C4-2B (cell line): ENCODE measurements around the gene UNC80.

Experiments used
- H3K27ac ChIP-seq: fragments of 450-650 bp; 2 replicates; pipeline ENCODE4 v1.5.1; 2017
- ZFX ChIP-seq: fragments of 450-650 bp; IDR thresholded peaks from 2 replicates; pipeline ENCODE4 v1.6.1; 2017
- TF ChIP-seq, protein P1 (sequence below): fragments of 450-650 bp; conservative IDR thresholded peaks from 2 replicates; pipeline ENCODE4 v1.5.1; 2017; ENCODE audit warnings: mild to moderate bottlenecking

The UNC80 gene

DNA sequence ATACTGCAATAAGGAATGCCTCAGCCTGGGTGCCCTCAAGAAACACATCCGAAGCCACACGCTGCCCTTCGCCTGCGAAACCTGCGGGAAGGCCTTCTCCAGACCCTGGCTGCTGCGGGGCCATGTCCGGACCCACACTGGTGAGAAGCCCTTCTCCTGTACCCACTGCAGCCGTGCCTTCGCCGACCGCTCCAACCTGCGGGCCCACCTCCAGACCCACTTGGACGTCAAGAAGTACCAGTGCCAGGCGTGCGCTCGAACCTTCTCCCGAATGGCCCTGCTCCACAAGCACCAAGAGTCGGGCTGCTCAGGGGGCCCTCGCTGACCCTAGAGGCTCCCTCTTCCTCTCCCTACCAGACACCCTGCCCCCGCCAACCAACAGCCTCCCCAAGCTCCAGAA lies 37.6 kb downstream of the UNC80 start:
- no peak for TF ChIP-seq ZFX
- TF ChIP-seq, protein P1, sequence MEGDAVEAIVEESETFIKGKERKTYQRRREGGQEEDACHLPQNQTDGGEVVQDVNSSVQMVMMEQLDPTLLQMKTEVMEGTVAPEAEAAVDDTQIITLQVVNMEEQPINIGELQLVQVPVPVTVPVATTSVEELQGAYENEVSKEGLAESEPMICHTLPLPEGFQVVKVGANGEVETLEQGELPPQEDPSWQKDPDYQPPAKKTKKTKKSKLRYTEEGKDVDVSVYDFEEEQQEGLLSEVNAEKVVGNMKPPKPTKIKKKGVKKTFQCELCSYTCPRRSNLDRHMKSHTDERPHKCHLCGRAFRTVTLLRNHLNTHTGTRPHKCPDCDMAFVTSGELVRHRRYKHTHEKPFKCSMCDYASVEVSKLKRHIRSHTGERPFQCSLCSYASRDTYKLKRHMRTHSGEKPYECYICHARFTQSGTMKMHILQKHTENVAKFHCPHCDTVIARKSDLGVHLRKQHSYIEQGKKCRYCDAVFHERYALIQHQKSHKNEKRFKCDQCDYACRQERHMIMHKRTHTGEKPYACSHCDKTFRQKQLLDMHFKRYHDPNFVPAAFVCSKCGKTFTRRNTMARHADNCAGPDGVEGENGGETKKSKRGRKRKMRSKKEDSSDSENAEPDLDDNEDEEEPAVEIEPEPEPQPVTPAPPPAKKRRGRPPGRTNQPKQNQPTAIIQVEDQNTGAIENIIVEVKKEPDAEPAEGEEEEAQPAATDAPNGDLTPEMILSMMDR, result no peak
- H3K27ac ChIP-seq, result no peak overlapping the region

DNA sequence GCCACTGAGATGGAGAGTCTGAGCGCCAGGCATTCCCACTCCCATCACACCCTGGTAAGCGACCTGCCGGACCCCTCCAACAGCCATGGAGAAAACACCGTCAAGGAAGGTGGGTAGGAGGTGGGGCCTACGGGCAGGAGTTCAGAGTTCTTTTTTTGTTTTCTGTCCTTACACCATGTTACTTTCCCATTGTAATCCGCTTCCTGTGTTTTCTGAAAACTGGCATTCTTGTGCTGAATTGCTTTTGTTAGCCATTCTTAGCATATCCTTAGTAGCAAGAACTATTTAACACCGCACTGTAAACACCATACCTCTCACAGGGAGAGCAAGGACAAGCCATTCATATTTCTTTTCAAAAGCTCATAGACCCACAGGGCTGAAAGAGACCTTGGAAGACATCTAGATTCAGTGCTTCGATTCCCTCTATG lies 46.2 kb downstream of the UNC80 start:
- no peak for TF ChIP-seq ZFX
- TF ChIP-seq, protein P1, result no peak
- no peak overlapping the region for H3K27ac ChIP-seq

DNA sequence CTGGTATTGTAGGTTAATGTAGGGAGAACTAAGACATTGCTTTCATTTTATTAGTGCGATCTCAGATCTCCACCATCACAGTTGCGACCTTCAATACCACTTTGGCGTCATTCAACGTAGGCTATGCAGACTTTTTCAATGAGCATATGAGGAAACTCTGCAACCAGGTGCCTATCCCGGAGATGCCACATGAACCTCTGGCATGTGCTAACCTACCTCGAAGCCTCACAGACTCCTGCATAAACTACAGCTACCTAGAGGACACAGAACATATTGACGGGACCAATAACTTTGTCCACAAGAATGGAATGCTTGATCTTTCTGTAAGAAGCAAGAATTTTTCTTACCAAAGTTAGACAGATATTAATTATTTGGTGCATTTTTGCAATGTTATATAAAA lies 47.3 kb downstream of the UNC80 start:
- TF ChIP-seq, protein P1, result no peak
- TF ChIP-seq ZFX, result no peak
- no peak overlapping the region for H3K27ac ChIP-seq

DNA sequence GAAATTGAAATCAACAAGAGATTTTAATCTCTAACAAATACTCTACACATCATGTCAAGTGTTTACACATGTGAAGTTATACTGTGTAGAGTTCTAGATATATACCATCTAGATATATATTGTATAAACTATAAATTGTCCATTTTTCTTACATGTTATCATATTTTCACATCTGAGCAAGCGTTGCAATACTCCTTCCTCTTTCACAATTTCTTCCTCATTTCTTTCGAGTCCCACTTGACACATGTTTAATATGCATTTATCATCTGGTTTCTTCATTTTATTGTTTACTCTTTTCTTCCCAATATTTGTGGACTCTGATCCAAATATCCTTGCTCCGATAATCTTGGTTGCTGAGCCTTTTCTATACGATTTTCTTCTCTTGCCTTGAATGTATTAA lies 50.2 kb downstream of the UNC80 start:
- H3K27ac ChIP-seq, result no peak overlapping the region
- no peak for TF ChIP-seq ZFX
- TF ChIP-seq, protein P1, result no peak

DNA sequence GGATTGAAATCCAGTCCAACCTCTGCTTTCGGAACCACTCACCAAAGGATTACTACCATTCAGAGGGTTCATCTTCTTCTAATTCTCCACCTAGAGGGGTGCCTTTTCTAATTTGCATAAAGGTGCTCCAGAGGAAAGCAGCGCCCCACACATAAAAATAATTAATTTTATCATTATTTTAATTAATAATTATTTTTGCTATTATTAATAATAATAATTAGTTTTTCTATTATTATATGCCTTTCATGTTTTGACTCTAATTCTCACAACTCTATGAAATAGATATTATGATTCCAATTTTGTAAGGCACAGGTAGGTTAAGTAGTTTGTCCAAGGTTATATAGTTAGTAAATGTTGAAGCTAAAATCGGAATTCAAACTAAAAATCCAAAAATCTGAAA lies 51.9 kb downstream of the UNC80 start:
- H3K27ac ChIP-seq, result no peak overlapping the region
- TF ChIP-seq ZFX, result no peak
- TF ChIP-seq, protein P1, result no peak

DNA sequence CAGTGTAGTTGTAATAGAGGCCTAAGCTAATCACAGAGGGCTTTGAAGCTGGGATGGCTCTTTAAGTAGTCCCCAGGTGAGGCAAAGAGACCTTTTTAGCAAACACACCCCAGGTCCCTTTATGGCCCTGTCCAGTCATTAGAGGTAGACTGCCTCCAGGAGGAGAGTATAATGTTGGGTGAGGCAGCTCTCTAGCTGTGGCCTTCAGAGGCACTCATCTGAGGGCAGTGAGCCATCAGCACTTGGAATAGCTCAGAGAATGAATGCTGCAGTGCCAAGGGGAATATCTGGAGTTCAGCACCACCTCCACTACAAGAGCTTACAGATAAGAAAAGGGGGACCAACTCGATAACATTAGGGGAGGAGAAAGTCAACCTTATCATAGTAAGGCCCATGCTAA lies 52.8 kb downstream of the UNC80 start:
- TF ChIP-seq ZFX, result no peak
- TF ChIP-seq, protein P1, result no peak
- H3K27ac ChIP-seq, result no peak overlapping the region

DNA sequence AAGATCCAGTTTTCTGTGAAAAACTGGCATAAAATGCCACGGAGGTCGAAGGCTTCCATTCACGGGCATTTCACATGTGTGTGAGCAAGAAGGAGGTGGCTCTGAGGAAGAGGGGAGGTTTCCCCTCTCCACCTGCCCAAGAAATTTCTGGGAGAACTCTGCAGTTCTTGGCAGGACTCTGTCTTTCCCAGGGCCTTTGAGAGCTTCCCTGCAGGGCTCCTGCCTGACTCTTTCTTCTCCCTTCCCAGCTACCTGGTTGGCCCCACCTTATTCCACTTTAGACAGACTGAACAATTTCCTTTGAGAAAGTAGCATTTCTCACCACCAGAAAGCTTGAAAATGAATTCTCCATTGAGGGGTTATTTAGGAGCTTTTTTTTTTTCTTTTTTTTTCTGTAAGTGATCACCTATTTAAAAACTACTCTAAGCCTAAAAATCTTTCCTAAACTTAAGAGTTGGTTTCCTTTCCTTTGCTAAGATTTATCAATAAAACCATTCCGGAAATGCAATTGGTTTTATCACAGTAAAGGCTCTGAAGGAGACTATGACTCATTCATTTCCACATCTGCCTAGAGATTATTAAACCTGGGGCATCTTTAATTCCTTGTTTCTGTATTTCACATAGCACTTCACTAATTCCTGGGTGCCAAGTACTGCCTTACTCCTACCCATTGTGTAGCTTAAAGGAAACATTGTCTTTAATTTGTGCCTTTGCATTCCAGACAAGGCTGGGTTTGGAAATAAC lies 59.3 kb downstream of the UNC80 start:
- no peak overlapping the region for H3K27ac ChIP-seq
- TF ChIP-seq, protein P1, result no peak
